Stimulated activated CD4-positive, alpha-beta T cell treated with anti-CD3 and anti-CD28 coated beads, Interleukin-15, amount 100 ng/mL, for 1 hour (primary cell): Measurements from ENCODE around the gene CCDC28A.
"Not testable (repeated sequence)": the region's sequence is repeated elsewhere in the genome, so short reads cannot be mapped to it uniquely, and the experiment has no call there.

Experiments used
- DNase-seq, 2 donors: peaks; one replicate each; pipeline ENCODE4 v3.0.0-alpha.2; 2020; ENCODE audit warnings: low read depth in 1 of 2, low spot score in 1 of 2

The CCDC28A gene

GRCh38 chr6:138773177-138774091 is at the start of gene CCDC28A:
TSS of gene CCDC28A (plus strand) at chr6:138773769. CDS start at chr6:138776121, 2,352 bp downstream.
- DNase-seq: peak; percentile 79 to 83

- no peak for DNase-seq
These were observed 49.6 kb upstream of the CCDC28A start for GRCh38 chr6:138724015-138724414.

GRCh38 chr6:138726066-138726756 is 47.4 kb upstream of the CCDC28A start:
- no peak for DNase-seq

GRCh38 chr6:138726757-138727097 is 46.8 kb upstream of the CCDC28A start:
- DNase-seq: no peak

DNA sequence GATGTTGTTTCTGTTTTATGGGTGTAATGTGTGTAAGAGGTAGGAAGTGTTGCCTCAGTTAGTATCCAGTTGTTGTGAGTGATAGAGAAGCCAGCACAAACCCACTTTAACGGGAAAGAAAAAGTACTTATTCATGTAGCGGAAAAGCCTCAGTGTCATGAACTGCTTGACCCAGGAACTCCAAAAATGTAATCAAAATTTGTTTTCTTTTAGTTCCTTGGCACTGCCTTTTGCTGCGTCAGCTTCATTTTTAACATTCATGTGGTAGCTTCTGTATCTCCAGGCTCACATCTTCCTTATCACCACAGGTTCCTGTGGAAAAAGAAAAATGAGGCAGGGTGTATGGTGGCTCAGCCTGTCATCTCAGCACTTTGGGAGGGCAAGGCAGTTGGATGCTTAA is 46.4 kb upstream of the CCDC28A start:
- DNase-seq: no peak

- no peak for DNase-seq
These were observed 44.9 kb upstream of the CCDC28A start for GRCh38 chr6:138728662-138729061.

GRCh38 chr6:138730037-138730436 is 43.5 kb upstream of the CCDC28A start:
- DNase-seq: not testable (repeated sequence)

DNA sequence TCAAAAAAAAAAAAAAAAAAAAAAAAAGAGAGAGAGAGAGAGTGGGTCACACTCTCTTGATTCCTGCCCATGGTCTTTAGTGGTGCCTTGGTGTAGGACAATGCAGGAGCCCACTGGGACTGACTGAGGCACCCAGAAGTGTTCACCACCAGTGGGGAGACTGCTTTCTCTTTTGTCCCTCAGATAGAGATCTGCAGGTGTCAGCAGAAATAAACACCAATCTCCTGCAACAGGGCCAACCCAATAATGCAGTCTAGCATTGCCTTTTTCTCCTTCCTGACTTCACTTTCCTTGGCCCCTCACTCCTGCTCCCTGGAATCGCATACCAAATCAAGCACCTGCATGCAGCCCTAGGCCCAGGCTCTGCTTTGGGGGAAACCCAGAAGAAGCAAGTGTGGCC is 39.0 kb upstream of the CCDC28A start:
- no peak for DNase-seq

- DNase-seq: no peak
These were observed 36.9 kb upstream of the CCDC28A start for GRCh38 chr6:138736640-138737039.

GRCh38 chr6:138752017-138752416 is 21.6 kb upstream of the CCDC28A start:
- DNase-seq: no peak

DNA sequence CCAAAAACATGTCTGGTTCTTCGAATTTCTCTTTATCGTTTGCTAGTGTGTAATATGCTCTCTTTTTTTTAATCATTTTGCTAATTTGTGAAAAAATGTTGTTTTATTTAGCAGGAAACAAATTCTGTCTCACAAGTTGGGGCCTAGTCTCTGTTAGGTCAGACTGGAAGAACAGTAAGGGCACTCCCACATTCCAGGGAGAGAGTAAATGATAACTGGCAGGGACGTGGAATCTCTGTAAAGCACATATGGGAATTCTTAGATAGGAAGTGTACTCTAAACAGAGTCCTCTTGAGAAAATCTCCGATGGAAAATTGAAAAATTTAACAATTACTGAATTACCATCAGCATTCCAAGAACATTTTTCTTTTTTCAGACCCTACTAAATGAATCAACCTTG is 16.4 kb upstream of the CCDC28A start:
- no peak for DNase-seq

DNA sequence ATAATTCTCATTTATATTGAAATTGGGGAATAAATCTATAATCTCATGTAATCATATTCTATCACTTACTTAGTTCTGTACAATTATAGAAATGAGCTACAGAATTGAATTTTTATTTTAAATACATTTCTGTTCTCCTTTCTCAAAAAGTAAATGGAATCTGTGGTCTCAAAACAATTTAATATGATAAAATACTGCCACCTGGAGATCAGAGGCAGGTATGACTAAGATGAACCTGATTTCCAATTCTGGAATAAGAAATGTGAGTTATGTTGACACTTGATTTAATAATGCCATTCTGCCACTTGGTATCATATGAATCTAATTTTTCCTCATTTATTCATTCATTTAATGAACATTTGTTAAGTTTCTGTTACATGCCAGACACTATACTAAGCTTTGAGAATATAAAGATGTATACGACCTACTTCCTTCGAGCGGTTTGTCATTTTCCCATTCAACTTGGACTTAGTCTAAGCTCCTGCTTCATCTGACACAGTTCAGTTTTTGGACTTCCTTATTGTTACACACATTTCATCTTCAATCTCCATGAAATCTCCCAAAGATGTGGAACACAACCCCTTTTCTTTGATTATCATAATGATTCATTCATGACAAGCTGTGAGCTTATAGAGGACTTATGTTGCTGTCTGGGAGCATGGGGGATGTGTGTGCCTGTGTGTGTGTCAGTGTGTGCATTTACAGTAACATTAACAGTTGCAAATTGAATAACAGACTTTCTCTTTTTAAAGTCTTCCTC is 7.5 kb upstream of the CCDC28A start:
- DNase-seq: no peak

DNA sequence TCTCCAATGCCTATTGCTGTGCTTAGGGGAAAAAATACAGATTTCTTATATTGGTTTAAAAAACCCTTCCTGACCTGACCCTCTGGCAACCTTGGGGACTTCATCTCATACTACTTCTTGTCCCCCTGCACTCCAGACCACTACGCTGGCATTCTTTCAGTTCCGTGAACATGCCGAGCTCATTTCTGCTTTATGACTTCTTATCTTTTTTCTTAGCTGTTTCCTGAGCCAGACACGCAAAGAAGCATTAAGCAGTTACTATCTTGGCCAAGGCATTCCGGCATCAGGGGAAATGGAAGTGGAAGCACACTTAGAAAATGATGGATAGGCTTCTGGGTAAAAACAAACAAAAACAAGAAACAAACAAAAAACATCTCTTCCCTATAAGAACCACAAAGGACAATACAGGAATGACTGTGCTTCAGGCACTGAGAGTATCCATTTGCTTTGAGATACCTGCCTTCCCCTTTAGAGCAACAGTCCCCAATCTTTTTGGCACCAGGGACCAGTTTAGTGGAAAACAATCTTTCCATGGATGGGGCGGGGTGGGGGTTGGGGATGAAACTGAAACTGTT is 4.4 kb upstream of the CCDC28A start:
- no peak for DNase-seq

- no peak for DNase-seq
These were observed 883 bp upstream of the CCDC28A start for GRCh38 chr6:138772596-138773176.

DNA sequence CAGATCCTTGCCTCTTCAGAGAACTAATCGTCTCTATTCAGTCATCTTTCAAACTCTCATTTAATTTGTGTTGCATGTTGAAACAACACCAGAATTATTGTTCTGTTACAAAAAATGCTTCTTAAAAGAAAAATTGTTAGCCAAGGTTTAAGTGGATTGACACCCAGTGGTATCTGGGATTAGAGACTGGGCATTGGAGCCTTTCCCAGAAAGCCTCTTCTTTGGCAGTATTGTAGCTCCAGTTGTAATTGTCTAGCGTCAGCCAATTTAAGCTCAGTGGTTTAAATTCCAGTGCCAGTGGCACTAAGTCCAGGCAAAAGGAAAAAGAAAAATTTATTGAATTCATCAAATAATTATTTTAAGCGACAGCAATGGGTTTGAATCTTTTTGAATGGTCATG is 801 bp downstream of the CCDC28A start:
- DNase-seq: no peak

DNA sequence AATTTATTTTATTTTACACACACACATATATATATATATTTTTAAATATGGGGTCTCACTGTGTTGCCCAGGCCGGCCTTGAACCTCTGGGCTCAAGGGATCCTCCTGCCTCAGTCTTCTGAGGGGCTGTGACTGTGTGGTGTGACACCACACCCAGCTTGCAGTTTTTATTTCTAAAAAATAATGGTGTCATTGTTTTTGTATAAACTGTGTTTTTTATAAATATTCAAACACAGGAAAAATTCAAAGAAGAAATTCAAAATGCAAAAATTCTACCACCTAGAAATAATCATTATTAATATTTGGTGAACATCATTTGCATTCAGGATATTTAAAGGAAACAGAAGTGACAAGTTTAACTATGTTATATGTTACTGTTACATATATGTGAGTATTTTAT is 3.1 kb downstream of the CCDC28A start:
- no peak for DNase-seq

- no peak for DNase-seq
These were observed 4.8 kb downstream of the CCDC28A start for GRCh38 chr6:138778331-138778730.

GRCh38 chr6:138782243-138782642 is 8.7 kb downstream of the CCDC28A start:
- DNase-seq: no peak

DNA sequence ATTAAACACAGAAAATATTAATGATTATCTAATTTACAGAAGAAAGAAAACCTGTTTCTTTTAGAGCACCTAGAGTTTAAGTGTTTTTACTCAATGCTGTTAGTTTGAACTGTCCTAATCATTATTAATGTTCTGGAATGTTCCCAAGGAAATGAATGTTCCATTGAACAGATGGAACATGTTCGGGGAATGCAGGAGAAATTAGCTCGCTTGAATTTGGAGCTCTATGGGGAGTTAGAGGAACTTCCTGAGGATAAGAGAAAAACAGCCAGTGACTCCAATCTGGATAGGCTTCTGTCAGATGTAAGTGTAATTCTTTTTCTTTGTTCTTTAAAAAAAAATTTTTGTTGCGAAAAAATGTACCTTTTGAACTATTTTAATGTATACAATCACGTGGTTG is 11.5 kb downstream of the CCDC28A start:
- no peak for DNase-seq

- no peak for DNase-seq
These were observed 12.4 kb downstream of the CCDC28A start for GRCh38 chr6:138785980-138786379.

DNA sequence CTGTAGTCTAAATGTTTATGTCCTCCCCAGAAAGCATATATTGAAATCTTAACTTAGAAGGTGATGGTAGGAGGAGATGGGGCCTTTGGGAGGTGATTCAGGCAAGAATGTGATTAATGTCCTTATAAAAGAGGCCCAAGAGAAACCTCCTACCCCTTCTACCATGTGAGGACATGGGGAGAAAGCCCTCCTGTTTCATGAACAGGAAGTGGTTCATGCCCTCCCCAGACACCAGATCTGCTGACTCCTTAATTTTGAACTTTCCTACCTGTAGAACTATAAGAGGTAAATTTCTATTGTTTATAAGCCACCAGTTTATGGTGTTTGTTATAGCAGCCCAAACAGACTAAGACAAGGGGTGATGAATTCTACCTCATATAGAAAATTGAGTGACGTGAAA is 13.6 kb downstream of the CCDC28A start:
- DNase-seq: no peak
